ENCODE results near the gene ZC2HC1C.

DNA sequence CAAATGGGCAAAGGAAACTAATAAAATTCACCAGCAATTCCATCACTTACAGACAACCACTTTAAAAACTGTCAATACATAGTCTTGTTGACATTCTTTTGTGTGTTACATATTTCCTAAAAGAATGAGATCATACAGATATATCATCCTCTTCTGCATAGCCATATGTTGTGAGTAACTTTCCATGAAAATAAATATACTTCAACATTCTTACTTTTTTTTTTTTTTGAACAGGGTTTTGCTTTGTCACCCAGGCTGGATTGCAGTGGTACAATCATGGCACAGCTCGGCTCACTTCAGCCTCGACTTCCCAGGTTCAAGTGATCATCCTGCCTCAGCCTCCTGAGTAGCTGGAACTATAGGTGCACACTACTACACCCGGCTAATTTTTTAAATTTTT lies 20.9 kb downstream of the ZC2HC1C start:
- TF ChIP-seq, protein P1, sequence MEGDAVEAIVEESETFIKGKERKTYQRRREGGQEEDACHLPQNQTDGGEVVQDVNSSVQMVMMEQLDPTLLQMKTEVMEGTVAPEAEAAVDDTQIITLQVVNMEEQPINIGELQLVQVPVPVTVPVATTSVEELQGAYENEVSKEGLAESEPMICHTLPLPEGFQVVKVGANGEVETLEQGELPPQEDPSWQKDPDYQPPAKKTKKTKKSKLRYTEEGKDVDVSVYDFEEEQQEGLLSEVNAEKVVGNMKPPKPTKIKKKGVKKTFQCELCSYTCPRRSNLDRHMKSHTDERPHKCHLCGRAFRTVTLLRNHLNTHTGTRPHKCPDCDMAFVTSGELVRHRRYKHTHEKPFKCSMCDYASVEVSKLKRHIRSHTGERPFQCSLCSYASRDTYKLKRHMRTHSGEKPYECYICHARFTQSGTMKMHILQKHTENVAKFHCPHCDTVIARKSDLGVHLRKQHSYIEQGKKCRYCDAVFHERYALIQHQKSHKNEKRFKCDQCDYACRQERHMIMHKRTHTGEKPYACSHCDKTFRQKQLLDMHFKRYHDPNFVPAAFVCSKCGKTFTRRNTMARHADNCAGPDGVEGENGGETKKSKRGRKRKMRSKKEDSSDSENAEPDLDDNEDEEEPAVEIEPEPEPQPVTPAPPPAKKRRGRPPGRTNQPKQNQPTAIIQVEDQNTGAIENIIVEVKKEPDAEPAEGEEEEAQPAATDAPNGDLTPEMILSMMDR (IDR thresholded peaks at IDR 0.05) = no peak
- TF ChIP-seq POLR2AphosphoS5 (IDR thresholded peaks at IDR 0.05; ENCODE audit: low read depth, low read length) = no peak
- no peak for TF ChIP-seq SIN3A (IDR thresholded peaks at IDR 0.05; ENCODE audit: borderline replicate concordance, insufficient read depth, low read depth, low read length)

Data from Panc1 (cell line).